T1000 (cell line): ENCODE results near the gene LURAP1L.
"Not testable (repeated sequence)": the region's sequence is repeated elsewhere in the genome, so short reads cannot be mapped to it uniquely, and the experiment has no call there.

Source experiments
- DNase-seq: peaks from one replicate; lab custom pipeline; 2025; ENCODE audit warnings: mixed read lengths; lab: John Stamatoyannopoulos, UW

LURAP1L gene

DNA sequence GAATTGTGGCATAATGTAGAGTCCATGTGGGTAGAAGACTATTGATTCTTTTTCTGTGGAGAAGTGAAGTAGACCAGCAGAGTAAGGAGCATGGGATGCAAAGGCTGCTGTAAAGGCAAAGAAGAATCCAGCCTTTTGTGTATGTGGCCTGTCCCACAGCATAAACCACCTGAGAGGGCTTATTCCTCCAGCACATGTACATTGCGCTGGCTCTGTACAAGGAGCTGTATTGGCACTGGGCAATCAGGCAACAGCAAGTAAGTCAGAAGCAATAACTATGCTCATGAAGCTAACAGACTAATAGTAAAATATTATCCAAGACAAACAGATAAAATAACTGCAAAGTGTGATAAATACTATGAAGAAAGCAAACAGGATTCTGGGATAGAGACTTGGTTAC, 86.2 kb downstream of the LURAP1L start:
- no peak for DNase-seq

DNA sequence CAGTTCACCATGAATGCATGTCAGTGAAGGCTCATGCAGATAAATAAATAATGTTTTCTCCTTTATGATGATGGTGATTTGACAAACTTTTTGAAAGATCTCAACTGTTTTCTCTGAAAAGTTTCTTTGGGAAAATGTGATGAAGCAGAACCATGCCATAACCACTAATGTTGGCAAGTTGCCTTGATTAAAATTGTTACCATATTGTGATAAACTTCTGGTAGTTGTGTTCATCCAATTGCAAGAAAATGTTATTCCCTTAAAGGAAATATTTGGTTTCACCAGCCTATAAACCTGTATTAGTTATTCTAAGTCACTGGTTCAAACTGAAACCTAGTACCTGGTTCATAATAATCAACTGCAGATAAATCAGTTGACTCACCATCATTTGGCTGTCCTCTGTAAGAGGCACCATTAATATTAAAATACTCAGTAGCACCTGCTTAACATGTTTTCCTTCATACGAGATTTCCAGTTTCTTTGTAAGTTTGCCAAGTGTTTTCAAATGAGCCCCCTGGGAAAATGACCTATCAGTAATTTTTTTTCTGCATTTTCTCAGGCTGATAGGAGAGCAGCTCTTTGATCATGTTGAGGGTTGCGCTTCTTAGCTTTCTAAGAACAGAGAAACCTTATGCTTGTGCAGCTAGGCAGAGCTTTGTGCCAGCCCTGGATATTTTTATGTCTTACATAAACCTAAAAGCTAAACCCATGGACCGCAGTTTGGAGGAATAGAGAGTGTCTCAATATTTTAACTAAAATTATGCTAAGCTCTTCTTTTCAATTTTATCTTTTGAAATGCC, 88.0 kb downstream of the LURAP1L start:
- no peak for DNase-seq

- no peak for DNase-seq
Measured at GRCh38 chr9:12863618-12864017, 88.8 kb downstream of the LURAP1L start.

GRCh38 chr9:12865380-12865779, 90.6 kb downstream of the LURAP1L start:
- DNase-seq: not testable (repeated sequence)
